ENCODE results near the gene NAPSA.
"Not testable (repeated sequence)": the region's sequence is repeated elsewhere in the genome, so short reads cannot be mapped to it uniquely, and the experiment has no call there.

Gene NAPSA

DNA sequence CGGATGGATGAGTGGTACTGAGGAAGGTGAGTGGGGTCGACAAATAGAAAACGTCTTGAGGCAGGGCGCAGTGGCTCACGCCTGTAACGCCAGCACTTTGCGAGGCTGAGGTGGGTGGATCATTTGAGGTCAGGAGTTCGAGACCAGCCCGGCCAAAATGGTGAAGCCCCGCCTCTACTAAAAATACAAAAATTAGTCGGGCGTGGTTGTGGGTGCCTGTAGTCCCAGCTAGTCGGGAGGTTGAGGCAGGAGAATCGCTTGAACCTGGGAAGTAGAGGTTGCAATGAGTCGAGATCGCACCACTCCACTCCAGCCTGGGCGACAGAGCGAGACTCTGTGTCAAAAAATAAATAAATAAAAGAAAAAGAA lies 35.5 kb downstream of the NAPSA start:
- not testable (repeated sequence) for DNase-seq

DNA sequence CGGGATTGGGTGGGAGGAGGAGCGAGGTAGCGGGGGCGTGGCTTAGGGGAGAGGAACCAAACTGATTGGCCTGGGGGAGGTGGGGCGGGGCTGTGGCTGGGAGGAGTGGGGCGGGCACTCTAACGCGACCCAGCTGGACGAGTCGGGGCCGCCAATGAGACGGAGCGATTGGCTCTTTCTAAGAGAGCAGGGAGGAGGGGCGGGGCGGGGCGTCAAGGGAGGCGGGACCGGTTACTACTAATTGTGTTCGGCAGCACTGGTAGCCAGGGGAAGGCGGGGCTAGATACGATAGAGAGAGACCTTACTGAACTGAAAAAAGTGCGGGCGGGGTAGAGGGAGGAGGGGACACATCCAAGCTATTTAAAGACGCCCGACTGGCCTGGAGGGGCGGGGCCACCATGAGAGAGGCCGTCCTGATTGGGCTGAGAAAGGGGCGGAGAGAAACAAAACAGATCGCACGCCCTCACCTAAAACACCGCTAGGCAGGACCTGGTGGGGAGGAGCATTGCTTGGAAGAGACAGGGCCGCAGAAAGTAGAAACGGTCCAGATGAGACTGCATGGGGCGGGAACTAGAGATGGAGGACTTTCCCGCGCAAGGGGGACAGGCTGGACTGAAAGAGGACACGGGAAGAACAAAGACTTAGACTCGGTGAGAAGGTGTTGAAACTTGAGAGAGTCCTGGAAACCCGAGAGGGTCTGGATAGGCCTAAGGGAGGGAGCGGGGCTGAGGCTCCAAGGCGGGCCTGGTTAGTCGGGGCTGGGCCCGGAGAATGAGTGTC lies 36.1 kb downstream of the NAPSA start, which contains the start of gene KCNC3:
Gene KCNC3 (minus strand): TSS at position 232 of the 780 bp plus-strand sequence. CDS start 295 bp downstream, outside the sequence.
- peak; percentile 99 for DNase-seq

DNA sequence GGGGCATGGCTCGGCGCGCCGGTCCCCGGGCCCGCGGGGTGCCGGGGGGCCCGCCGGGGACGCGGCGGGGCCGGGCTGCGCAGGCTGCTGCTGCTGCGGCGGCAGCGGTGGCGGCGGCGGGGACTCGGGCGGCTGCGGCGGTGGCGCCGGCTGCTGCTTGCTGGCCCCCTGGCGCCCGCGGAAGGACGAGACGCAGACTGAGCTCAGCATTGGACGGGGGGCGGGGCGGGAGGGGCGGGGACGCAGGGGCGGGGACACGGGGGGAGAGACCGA lies 36.6 kb downstream of the NAPSA start:
- no peak for DNase-seq

DNA sequence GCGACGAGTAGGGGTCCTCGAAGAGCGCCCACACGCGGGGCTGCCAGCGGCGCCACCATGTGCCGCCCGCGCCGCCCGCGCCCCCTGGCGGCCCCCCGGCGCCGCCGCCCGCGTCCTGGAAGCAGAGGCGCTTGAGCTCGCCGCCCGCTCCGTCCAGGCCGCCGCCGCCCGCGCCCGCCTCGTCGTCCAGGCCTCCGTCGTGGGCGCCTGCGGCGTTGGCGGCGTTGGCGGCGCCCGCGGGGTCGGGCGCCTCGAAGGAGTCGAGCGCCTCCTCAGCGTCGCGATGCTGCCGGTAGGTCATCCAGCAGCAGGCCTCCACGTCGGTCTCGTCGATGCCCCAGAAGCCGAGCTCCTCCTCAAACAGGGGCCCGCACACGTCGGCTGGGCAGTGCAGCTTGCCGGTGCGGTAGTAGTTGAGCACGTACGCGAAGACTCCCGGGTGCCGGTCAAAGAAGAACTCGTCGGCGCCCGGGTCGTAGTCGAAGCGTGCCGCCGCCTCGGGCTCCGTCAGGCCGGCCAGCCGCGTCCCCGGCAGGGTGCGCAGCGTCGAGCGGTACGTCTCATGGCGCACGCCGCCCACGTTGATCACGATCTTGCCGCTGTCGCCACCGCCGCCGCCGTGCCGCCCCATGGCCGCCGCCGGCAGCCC lies 37.1 kb downstream of the NAPSA start:
- peak; percentile 41 for DNase-seq

DNA sequence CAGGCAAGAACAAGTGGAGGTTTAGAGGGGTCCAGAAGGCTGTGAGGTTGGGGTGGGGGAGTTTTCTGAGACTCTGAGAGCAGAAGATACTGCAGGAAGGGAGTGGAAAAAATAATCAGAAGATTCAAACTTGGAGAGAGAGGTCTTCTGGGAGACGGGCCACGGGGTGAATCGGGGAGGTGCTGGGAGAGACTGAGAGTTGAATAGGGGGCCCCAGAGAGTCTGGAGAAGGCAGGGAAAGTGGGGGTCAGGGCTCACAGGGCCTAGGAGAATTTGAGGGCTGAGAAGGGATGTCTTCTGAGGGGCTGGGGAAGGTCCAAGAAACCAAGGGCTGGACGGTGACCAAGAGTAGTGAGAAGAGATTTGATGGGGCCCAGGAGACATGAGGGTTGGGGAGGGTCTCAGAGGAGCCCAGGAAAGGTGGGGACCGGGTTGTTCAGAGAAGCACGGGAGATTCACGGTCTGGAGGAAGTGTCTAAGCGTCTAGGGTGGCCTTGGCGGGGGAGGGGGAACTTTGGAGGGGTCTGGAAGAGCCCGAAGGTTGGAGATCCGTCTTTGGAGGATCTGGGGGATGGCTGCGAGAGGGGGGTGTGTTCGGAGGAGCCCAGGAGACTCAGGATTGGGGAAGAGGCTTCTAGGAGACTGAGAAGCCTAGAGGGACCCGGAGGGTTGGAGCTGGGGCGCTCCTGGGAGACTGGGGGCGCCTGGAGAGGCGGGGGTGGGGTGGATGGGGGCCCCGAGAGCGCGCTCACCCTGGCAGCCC lies 37.8 kb downstream of the NAPSA start:
- DNase-seq = no peak

DNA sequence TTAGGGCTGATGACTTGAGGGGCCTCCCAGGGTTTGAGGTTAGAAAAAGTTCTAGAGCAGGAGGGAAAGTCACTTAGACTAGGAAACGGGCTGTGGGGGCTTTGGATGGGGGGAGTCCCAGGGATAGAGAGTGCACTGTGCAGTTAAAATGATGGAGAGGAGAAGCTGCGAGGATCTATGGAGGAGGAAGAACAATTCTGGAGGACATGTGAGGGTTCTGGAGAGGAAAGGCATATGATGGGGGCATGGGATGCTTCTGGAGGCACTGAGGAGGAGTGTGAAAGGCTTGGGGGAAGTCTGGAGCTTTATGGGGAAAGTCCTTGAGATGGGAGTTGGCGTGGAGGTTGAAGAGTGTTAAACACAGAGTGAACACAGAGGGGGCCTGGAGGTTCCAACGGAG lies 38.4 kb downstream of the NAPSA start:
- no peak for DNase-seq

DNA sequence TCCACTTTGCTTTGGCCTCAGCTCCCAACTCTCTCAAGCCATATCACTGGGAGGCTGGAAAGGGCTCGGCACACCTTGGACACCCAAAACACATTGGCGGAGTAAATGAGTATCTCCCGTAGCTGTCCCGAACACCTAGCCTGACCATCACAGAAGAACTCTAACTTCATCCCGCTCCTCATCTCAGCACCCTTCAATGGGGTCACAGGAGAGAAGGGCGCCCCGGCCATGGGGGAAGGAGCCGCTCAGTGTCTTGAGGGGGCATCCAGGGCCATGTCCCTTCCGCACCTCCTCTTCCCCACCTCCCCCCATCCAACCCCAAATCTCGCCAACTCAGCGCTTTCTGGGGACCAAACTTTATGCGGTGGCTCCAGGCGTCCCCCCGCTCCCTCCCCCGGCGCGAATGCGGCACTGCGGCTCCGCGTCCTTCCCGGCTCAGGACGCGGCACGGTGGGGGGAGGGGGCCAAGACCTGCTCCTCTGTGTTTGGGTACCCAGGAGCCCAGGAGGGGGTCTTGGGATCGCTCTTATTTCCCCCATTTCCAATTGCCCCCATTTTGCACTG lies 39.3 kb downstream of the NAPSA start:
- DNase-seq = no peak

DNA sequence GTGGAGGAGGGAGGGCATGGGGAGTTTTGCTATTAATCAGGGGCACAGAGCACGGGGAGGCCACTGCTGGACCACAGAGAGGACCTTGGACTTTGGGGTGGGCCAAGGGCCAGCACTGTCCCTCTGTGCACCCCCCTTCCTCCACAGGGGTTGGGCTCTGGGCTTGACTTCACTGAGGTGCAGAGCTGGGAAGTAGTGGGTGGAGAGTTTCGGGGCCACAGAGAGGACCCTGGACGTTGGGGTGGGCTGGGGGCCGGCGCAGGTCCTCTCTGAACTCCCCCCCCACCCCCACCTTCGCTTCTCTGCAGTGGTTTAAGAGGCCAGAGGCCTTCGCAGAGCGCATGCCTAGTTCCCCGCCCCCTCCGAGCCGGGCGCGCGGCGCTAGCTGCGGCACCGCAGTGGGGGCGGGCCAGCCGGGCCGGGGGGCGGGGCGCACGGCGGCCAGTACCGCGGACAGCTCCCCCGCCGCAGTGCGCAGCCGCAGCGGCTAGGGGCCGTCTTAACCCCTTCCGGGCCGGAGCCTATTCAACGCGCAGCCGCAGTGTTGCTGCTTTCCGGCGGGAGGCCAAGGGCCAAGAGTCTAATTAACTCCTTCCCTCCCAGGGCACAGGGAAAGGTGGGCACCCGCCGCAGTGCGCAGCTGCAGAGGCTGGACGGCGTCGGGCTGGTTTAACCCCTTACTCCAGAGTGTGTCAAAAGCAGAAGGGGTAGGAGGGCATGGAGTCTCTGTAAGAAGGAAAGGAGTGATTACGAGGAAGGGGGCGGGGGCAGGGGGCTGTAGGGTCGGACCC lies 39.9 kb downstream of the NAPSA start:
- peak; percentile 95 for DNase-seq

DNA sequence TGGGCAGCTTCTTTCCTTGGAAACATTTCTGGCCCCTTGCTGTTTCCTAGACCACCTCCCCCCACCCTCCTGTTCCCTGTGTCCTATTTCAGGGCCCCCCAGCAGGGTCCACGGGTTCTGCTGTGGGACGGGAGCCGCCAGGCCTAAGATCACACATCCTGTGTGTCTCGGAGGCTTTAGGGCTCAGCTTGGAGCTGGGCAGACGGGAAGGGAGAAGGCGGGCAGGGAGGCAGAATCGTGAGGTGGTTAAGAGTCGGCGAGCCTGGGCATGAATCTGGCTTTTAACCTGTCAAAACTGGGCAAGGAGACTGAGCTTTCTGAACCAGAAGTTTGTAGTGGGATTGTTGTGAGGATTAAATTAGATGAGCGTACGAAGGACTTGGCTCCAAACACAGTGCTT lies 41.1 kb downstream of the NAPSA start:
- DNase-seq = no peak

DNA sequence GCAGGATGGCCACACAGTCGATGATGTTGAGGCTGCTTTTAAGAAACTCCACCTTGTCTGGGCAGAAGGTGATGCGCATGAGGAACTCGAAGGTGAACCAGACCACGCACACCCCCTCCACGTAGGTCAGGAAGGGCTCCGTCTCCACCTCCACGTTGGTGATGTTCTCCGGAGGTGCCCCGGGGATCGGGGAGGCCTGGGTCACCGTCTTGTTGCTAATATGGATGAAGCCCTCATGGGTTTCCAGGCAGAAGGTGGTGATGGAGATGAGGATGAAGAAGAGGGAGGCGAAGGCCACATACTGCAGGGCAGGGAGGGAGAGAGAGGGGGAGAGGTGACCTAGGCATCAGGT lies 41.7 kb downstream of the NAPSA start:
- no peak for DNase-seq

DNA sequence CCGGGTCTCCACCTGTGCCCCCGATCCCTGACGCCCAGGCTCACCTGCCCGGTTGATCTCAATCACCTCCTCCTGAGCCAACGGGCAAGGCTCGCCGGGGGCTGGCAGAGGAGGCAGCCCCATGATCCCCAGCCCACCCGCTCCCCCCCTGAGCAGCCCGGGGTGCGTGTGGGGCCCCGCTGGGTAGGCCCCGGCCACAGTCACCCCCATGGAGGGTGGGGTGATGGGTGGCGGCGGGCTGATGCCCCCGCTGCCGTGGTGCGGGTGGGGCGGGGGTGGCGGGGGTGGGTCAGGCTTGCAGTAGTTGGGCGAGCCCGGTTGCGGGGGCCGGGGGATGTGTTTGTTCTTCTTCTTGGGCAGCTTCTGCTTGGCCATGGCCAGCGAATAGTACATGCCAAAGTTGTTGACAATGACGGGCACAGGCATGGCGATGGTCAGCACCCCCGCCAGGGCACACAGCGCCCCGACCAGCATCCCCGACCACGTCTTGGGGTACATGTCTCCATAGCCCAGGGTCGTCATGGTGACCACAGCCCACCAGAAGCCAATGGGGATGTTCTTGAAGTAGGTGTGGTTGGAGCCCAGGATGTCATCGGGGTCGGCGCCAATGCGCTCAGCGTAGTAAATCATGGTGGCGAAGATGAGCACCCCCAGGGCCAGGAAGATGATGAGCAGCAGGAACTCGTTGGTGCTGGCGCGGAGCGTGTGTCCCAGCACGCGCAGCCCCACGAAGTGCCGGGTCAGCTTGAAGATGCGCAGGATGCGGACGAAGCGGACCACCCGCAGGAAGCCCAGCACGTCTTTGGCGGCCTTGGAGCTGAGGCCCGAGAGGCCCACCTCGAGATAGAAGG lies 42.3 kb downstream of the NAPSA start:
- DNase-seq = no peak

DNA sequence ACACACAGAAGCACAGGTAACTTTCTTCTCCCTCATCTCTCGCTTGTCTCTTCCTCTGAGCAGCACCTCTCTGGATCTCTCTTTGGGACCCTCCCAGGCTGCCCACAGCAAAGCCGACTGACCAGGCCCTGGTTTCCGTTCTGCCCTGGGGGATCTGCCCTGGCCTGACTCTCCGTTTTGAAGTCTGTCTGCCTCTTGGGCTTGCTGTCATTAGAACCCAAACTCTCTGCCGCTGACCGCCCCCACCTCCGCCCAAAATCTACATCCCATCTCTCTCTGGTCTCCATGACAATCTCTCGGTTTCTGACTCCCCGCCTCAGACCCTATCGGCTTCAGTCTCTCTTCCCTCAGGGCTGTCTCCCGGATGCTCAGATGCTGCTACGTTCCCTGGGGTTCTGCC lies 43.2 kb downstream of the NAPSA start:
- no peak for DNase-seq

DNA sequence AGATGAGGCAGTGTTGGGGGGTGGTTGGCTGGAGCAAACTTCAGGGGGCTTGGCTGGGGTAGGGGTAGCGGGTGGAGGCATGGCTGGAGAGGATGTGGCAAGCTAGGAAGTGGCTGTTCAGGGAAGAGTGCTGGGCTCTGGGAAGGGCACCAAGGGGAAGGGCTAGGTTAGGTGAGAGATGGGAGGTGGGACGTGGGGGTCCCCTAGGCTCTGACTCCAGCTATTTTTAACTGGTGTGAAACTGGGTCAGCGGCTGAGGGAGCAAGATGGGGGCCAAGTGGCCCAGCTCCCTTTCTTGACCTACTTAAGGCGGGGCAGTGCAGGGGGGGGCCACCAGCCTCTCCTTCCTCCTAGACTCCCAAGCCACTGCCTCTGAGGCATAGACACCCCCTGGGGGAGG lies 43.6 kb downstream of the NAPSA start:
- no peak for DNase-seq

DNA sequence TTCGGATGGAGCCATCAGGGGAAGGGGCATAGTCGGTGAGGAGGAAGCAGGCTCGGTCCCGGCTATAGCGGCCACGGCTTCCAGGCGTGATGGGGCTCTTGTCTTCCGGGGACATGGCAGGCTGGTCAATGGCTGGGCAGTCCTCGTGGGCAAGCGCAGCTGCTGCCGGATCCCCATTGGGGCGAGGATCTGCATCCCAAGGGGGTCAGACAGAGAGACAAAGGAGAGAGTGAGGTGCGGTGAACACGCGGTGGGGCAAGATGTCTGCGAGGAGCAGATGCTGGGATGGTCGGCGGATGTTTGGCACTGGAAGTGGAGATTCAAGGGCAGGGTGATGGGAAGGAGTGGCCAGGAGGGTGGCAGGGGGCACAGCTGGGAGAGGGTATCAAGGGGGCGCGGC lies 44.8 kb downstream of the NAPSA start:
- no peak for DNase-seq

DNA sequence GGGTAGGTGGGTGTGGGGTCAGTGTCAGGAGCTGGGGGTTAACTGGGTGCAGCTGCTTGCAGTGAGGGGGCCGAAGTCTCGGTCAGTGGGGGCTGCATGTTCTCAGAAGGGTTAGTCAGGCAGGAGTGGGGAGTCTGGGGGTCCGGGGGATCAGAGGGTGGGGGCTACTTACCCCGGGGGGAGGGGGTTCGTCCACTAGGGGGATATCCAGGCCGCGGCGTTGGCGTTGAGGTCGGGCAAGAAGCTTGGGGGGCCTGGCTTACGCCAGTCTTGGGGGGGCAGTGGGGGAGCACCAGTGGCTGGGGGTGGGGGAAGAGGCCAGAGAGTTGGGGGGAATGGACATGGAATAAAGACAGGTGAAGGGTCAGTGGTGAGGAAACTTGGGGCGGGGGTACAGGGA lies 45.4 kb downstream of the NAPSA start:
- DNase-seq = no peak

DNA sequence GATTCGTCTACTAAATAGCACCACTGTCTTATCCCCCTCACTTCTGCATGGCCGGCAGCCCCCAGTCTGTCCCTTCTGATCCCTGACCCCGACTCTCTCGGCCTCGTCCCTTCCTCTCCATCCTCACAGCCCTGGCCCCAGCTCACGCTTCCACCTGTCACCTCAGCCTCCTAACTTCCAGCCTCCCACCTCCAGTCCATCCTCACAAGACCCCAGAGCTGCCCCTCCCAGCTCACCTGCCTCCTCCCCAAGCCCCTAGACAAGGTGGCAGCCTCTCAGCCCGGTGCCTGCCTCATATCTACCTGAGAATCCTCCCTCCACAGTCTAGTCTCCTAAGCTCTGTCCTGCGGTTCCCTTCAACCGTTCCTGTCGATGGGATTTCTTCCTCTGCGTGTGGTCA lies 46.3 kb downstream of the NAPSA start:
- no peak for DNase-seq

DNA sequence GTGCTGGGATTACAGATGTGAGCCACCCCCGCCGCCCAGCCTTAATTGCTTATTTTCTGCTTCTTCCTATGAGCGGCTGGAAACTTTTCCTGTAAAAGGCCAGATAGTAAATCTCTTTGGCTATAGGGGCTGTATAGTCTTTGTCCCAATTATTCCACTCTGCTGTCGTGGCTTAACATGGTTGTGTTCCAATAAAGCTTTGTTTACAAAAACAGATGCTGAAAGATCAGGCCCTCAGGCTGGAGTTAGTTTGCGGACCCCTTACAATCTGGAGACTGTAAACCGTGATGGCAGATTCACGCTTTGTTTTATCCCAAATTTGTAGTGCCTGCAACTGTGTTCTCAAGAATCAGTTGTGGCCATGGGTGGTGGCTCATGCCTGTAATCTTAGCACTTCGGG lies 47.0 kb downstream of the NAPSA start:
- DNase-seq = no peak

DNA sequence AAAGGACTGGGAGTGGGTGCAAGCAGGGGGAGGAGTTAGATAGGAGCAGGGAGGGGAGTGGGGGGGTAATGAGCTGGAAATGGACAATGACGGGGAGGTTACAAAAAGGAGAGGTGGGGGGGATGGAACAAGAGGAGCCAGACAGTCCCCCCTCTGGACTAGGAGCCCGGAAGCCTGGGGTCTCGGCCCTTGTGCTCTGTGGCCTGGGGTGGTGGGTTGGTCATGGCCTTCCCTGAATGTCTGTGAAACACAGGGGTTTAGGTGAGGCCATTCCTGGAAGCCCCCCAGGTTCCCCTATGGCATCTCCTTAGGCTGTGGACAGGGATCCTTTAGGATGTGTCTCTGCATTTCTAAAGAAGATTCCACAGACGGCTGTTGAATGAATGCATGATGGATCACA lies 48.3 kb downstream of the NAPSA start:
- DNase-seq = no peak

DNA sequence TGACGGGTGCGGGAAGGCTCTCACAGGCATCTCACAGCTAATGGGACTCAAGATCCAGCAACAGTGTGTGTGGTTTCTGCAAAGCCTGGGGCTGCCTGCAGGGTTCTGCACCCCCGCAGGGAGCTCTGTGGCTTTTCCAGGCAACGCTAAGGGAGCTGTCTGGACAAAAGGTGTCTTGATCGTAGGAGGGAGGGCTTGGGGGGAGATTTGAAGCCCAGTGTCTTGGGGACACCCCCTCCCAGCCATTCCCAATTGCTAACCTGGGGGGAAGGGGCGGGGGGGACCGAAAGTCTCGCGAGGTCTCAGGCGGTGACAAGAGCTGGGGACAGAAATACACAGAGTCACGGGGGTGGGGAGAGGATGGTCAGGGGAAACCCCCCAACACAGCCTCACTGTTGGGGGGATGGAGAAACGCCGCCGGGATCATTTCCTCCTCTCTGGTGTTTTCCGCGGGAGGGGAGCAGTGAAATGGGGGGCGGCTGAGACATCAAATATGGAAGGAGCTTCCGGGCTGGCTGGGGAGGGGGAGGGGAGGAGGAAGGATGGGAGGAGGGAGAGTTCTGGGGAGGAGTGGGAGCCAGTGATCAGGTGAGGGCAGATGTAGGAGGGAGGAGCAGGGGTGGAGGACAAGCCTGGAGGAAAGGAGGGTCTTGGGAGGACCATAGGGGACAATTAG lies 49.5 kb downstream of the NAPSA start:
- DNase-seq = peak; percentile 48

DNA sequence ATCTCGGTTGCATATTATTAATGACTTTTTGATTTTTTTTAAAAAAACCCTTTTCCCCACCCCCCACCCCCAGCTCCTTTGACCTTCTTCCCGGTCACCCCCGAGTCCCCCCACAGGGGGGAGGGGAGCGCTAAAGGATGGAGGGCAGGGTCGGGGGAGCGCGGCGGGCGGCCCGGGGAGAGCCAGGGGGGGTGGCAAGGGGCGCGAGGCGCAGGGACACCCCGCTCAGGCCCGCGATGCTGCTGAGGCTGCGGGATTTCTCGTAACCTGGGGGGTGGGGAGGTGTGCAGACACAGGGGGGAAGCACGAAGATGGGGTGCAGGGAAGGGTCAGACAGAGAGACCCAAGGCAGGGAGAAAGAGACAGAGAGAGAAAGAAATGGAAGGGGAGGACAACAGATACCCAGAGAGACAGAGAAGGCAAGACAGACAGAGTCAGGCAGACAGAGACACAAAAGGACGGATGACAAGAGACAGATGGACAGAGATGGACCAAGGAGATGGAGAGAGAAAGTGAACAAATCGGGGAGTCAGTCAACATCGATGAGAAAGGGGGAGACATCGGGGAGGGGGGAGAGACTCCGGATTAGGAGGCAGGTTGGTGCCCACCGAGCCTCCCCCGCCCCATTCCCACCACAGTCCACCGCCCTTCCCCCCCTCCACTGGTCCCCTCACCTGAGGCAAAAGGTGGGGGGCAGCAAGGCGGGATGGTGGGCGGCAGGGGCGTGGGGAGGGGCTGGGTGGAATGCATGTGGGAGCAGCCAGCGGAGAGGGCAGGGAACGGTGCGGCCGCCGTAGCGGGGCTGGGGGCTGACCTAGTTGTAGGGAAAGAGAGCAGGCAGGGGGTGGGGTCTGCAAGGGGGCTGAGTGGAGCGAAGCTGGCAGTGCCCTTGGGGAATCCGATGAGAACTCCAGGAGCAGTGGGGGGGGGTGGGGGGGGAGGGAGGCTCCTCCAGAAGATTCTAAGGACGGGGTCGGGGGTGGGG lies 50.4 kb downstream of the NAPSA start:
- DNase-seq = no peak
